HCT116 (cell line): Measurements from ENCODE around the gene CCR7. TPM values are rescaled to one million over a fixed set of nuclear protein-coding genes. Genes with fewer than 3 reads are reported as not detected.

ENCODE experiments used
- ATAC-seq: fragments of 200-7000 bp; cut with Tn5 transposase; 2 replicates; pipeline ENCODE4 v1.9.1; 2020; ENCODE audit warnings: mild to moderate bottlenecking, moderate library complexity
- BruUV-seq: library from RNA; stranded (reverse); fragments of 400-500 nt; replicated peaks from 2 replicates; lab custom pipeline; 2021; lab: Mats Ljungman, UMichigan
- CTCF ChIA-PET: fragments of 300-600 bp; sonication (Branson Sonifier 250); formaldehyde crosslinking; loops from one replicate; lab custom pipeline; 2021; ENCODE audit warnings: antibody characterized with exemption; lab: Charles Lee
- POLR2A ChIA-PET: fragments of 300-600, 350-600 bp; sonication (Branson Sonifier 250); formaldehyde crosslinking; loops from one replicate; lab custom pipeline; 2021; ENCODE audit warnings: antibody characterized with exemption; lab: Charles Lee
- RAD21 ChIA-PET, 2 experiments: fragments of 300-600 bp; sonication (Branson Sonifier 250); formaldehyde crosslinking; loops; one replicate each; lab custom pipeline; 2023; ENCODE audit warnings: low total read pairs in 2 of 2; ENCODE audit not compliant: uncharacterized antibody in 2 of 2, unreplicated experiment in 2 of 2, low non-redundant PET in 1 of 2; lab: Charles Lee
- DNase-seq: peaks from one replicate; pipeline ENCODE4 v3.0.0-alpha.2; 2010; ENCODE audit warnings: low read depth, low spot score
- H2AFZ ChIP-seq: fragments of 200-600 bp; shearing (Covaris generic), sonication (generic); 2 replicates; pipeline ENCODE4 v1.6.1; 2017; ENCODE audit warnings: low read depth, mixed run types, mixed read lengths, antibody characterized with exemption, low read length; ENCODE audit not compliant: poor library complexity, severe bottlenecking
- H3K27ac ChIP-seq: 2 replicates; pipeline ENCODE4 v1.5.1; 2012; ENCODE audit warnings: low read depth, low read length
- H3K27me3 ChIP-seq: fragments of 200-600 bp; sonication (generic); 2 replicates; pipeline ENCODE4 v1.6.1; 2016; ENCODE audit warnings: mixed run types, low read length, mixed read lengths; ENCODE audit not compliant: insufficient read depth
- H3K36me3 ChIP-seq, 2 experiments: fragments of 200-500 bp in 1 of 2; fragments of 200-600 bp in 1 of 2; sonication (Bioruptor generic) in 1 of 2; sonication (generic) in 1 of 2; 2 replicates each; pipeline versions ENCODE4 v1.5.1 to v1.6.1; 2014 to 2016; ENCODE audit warnings: low read length in 2 of 2, inconsistent platforms in 1 of 2, mixed read lengths in 1 of 2, mixed run types in 1 of 2; ENCODE audit not compliant: insufficient read depth in 2 of 2, control insufficient read depth in 1 of 2
- H3K4me1 ChIP-seq, 2 experiments: fragments of 200-600 bp in 1 of 2; sonication (generic) in 1 of 2; 2 replicates each; pipeline versions ENCODE4 v1.5.1 to v1.6.1; 2012 to 2017; ENCODE audit warnings: low read length in 2 of 2, inconsistent platforms in 1 of 2, mild to moderate bottlenecking in 1 of 2, mixed read lengths in 1 of 2, mixed run types in 1 of 2, moderate library complexity in 1 of 2; ENCODE audit not compliant: insufficient read depth in 2 of 2, control insufficient read depth in 1 of 2
- H3K4me2 ChIP-seq: fragments of 200-600 bp; sonication (generic); 2 replicates; pipeline ENCODE4 v1.6.1; 2017; ENCODE audit warnings: mixed run types, low read length, mixed read lengths
- H3K4me3 ChIP-seq, 2 experiments: fragments of 200-600 bp in 1 of 2; sonication (generic) in 1 of 2; replicated peaks in 1 of 2; 2 replicates each; pipeline ENCODE4 v1.5.1; 2011 to 2016; ENCODE audit warnings: low read length in 2 of 2, control low read depth in 1 of 2, low read depth in 1 of 2, mild to moderate bottlenecking in 1 of 2, mixed read lengths in 1 of 2, mixed run types in 1 of 2
- H3K79me2 ChIP-seq: fragments of 200-600 bp; sonication (generic); 2 replicates; pipeline ENCODE4 v1.6.1; 2017; ENCODE audit warnings: mild to moderate bottlenecking, mixed run types, low read length, moderate library complexity, mixed read lengths; ENCODE audit not compliant: insufficient read depth
- H3K9ac ChIP-seq: fragments of 200-600 bp; sonication (generic); 2 replicates; pipeline ENCODE4 v1.6.1; 2016; ENCODE audit warnings: low read length, mixed read lengths
- H3K9me2 ChIP-seq: fragments of 200-600 bp; sonication (generic), shearing (Covaris generic); 2 replicates; pipeline ENCODE4 v1.6.1; 2017; ENCODE audit warnings: mixed run types, mild to moderate bottlenecking, moderate library complexity; ENCODE audit not compliant: insufficient read depth
- H3K9me3 ChIP-seq, 2 experiments: fragments of 200-500 bp in 1 of 2; fragments of 200-600 bp in 1 of 2; sonication (Bioruptor generic) in 1 of 2; sonication (generic) in 1 of 2; 2 replicates each; pipeline ENCODE4 v1.6.1; 2014 to 2017; ENCODE audit warnings: low read length in 2 of 2, mixed read lengths in 2 of 2, inconsistent platforms in 1 of 2, low read depth in 1 of 2, mild to moderate bottlenecking in 1 of 2, mixed run types in 1 of 2, moderate library complexity in 1 of 2; ENCODE audit not compliant: control insufficient read depth in 1 of 2, insufficient read depth in 1 of 2
- H4K20me1 ChIP-seq: fragments of 200-600 bp; sonication (generic), shearing (Covaris generic); 2 replicates; pipeline ENCODE4 v1.6.1; 2017; ENCODE audit warnings: mixed run types, mild to moderate bottlenecking, moderate library complexity; ENCODE audit not compliant: insufficient read depth
- CBX3 ChIP-seq: IDR thresholded peaks from 2 replicates; pipeline ENCODE4 v1.6.1; 2012; ENCODE audit warnings: low read depth
- EZH2phosphoT487 ChIP-seq: fragments of 200-600 bp; IDR thresholded peaks from 2 replicates; pipeline ENCODE4 v1.6.1; 2018; ENCODE audit warnings: antibody characterized with exemption, borderline replicate concordance
- POLR2A ChIP-seq: IDR thresholded peaks from 2 replicates; pipeline ENCODE4 v1.7.0; 2011; ENCODE audit warnings: borderline replicate concordance; ENCODE audit not compliant: insufficient read depth, insufficient read length; ENCODE audit errors: extremely low read depth
- POLR2AphosphoS5 ChIP-seq: IDR thresholded peaks from 2 replicates; pipeline ENCODE4 v1.6.1; 2011; ENCODE audit warnings: mild to moderate bottlenecking, low read depth, low read length, moderate library complexity
- RAD21 ChIP-seq: IDR thresholded peaks from 2 replicates; pipeline ENCODE4 v1.6.1; 2012; ENCODE audit warnings: low read depth, mild to moderate bottlenecking
- ZFX ChIP-seq: fragments of 450-650 bp; IDR thresholded peaks from 2 replicates; pipeline ENCODE4 v1.6.1; 2017
- intact Hi-C: fragments of 100-400 bp; cut with micrococcal nuclease; formaldehyde crosslinking; loops from 2 replicates; pipeline ENCODE4 v1.10.0; 2022
- total RNA-seq: library from RNA; stranded (reverse); gene quantifications from one replicate; pipeline ENCODE4 v1.2.1, GENCODE V29; 2021; ENCODE audit not compliant: unreplicated experiment
- TF ChIP-seq, protein P1 (sequence below), 3 experiments: fragments of 200-600 bp in 1 of 3; sonication (generic) in 1 of 3; IDR thresholded peaks in 2 of 3; conservative IDR thresholded peaks in 1 of 3; 2 replicates each; pipeline ENCODE4 v1.5.1; 2012 to 2017; ENCODE audit warnings: low read depth in 2 of 3, low read length in 2 of 3, antibody characterized with exemption in 1 of 3, borderline replicate concordance in 1 of 3, control low read depth in 1 of 3, mild to moderate bottlenecking in 1 of 3, mixed read lengths in 1 of 3, mixed run types in 1 of 3, moderate library complexity in 1 of 3; ENCODE audit not compliant: insufficient read depth in 1 of 3
- TF ChIP-seq, protein P2 (sequence below): IDR thresholded peaks from 2 replicates; pipeline ENCODE4 v1.6.1; 2012; ENCODE audit warnings: low read depth
- TF ChIP-seq, protein P3 (sequence below): IDR thresholded peaks from 2 replicates; pipeline ENCODE4 v1.6.1; 2011; ENCODE audit warnings: mild to moderate bottlenecking, low read length, moderate library complexity; ENCODE audit not compliant: insufficient replicate concordance; ENCODE audit errors: extremely low read depth

CCR7 gene
- total RNA-seq, 1 experiment from 2014 or later, result 0.69 TPM

DNA sequence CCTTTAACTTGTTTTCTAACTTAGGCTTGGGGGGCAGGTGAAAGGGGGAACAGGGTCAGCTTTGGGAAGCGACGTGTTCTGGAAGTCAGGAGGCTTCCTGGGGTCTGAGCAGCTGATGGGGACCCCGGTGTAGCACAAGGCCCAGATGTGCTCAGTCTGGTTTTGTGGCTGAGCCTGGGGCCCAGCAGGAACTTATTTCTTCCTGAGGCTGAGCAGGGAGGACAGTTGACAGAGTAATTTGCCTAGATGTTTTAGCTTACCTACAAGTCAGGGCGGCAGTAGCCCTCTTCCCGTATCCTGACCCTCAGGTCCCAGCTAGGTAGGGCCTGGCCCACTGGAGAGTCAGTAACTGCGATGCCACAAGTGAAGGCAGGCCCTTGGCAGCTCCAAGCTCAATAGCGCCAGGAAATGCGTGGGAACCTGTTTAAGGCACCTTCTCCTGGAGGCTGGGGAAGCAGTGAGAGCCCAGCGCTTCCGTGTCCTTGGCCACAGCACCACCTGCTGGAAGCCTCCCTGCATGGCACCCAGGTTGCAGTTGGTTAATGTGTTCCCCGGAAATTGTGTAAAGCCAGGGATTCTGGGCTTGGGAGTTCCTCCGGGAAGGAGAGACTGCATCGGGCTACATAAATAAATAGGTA lies 5.2 kb downstream of the CCR7 start:
- ChIA-PET CTCF (interaction anchor here (0.6 to 3.1 kb wide), 32 partner anchors 9 to 260 kb away, joined by 3 to 34 read pairs (median 4); partner anchors contain the start of genes TNS4 and TOP2A), POLR2A (interaction anchor here (1.3 to 1.5 kb wide), 3 partner anchors 25 to 198 kb away, joined by 3 to 6 read pairs (median 5); partner anchors contain the start of gene TOP2A), RAD21 (interaction anchor here (0.6 to 2.6 kb wide), 13 partner anchors 12 to 202 kb away, joined by 3 to 14 read pairs (median 3); no protein-coding TSS in a partner anchor)
- Histone ChIP-seq H3K9me3 (no peaks in the 10 kb centered on the region), H2AFZ (peak overlapping the region; percentile 52), H3K27ac (peak overlapping the region; percentile 11; the same call in 1 of the 2 replicates), H3K4me3 (peak overlapping the region; percentile 21; a peak in 2 of 4 replicates), H3K36me3 (no peaks in the 10 kb centered on the region), H3K4me1 (peaks cover 10 to 16% of the 10 kb centered on the region in 2 experiments), H3K27me3 (no peaks in the 10 kb centered on the region), H3K9ac (peak overlapping the region; percentile 21; the same call in 1 of the 2 replicates), H3K79me2 (no peaks in the 10 kb centered on the region), H4K20me1 (no peaks in the 10 kb centered on the region), H3K9me2 (no peaks in the 10 kb centered on the region), H3K4me2 (peak overlapping the region; percentile 63)
- ATAC-seq (peak; percentile 96), DNase-seq (peak; percentile 79)
- BruUV-seq, result no TSS peak
- TF ChIP-seq ZFX (no peak), RAD21 (peak; percentile 99), POLR2AphosphoS5 (0 out of 2 replicates have a peak, but pooled peaks have one; percentile 25)
- TF ChIP-seq, protein P1, sequence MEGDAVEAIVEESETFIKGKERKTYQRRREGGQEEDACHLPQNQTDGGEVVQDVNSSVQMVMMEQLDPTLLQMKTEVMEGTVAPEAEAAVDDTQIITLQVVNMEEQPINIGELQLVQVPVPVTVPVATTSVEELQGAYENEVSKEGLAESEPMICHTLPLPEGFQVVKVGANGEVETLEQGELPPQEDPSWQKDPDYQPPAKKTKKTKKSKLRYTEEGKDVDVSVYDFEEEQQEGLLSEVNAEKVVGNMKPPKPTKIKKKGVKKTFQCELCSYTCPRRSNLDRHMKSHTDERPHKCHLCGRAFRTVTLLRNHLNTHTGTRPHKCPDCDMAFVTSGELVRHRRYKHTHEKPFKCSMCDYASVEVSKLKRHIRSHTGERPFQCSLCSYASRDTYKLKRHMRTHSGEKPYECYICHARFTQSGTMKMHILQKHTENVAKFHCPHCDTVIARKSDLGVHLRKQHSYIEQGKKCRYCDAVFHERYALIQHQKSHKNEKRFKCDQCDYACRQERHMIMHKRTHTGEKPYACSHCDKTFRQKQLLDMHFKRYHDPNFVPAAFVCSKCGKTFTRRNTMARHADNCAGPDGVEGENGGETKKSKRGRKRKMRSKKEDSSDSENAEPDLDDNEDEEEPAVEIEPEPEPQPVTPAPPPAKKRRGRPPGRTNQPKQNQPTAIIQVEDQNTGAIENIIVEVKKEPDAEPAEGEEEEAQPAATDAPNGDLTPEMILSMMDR (IDR thresholded peaks at IDR 0.05 in 2 of 3, conservative IDR thresholded peaks at IDR 0.05 in 1 of 3; ENCODE audit: borderline replicate concordance in 1 of 3, insufficient read depth in 1 of 3, low read depth in 2 of 3, low read length in 2 of 3), result peak; percentile 97 to 99 (median 97)
- intact Hi-C loops, result loop anchor here (1.0 kb wide), 3 partner anchors 119 to 202 kb away; no protein-coding TSS in a partner anchor

DNA sequence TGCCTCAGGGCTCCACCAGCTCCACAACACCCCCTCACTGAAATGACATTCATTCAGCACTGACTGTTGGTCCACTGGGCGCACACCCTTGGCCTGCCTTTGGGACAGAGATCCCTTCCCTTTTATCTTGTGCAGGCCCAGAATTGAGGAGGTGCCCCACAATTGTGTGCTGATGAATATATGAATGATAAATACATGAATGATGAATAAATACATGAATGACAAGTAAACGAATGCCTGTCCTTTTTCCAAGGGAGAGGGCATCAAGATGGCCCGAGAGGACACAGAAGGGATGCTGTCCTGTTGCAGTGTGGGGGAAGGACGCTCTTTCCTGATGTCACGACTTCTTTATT lies 5.7 kb downstream of the CCR7 start:
- H4K20me1 ChIP-seq, result no peaks in the 10 kb centered on the region
- no peaks in the 10 kb centered on the region for H3K9me3 ChIP-seq
- no peak overlapping the region; the same call in 1 of the 2 replicates for H3K27ac ChIP-seq
- H3K9ac ChIP-seq, result no peak overlapping the region
- no peak for DNase-seq
- no peaks in the 10 kb centered on the region for H3K36me3 ChIP-seq
- peak overlapping the region; percentile 63 for H3K4me2 ChIP-seq
- ChIA-PET POLR2A (interaction anchor here (1.3 to 1.5 kb wide), 3 partner anchors 24 to 197 kb away, joined by 3 to 6 read pairs (median 5); partner anchors contain the start of gene TOP2A), CTCF (interaction anchor here (0.6 to 3.1 kb wide), 32 partner anchors 8 to 260 kb away, joined by 3 to 34 read pairs (median 4); partner anchors contain the start of genes TNS4 and TOP2A), RAD21 (interaction anchor here (0.6 to 2.6 kb wide), 12 partner anchors 12 to 201 kb away, joined by 3 to 14 read pairs (median 4); no protein-coding TSS in a partner anchor)
- H3K79me2 ChIP-seq, result no peaks in the 10 kb centered on the region
- no peak overlapping the region for H3K4me3 ChIP-seq
- H3K4me1 ChIP-seq, result peaks cover 10 to 16% of the 10 kb centered on the region in 2 experiments
- no peaks in the 10 kb centered on the region for H3K27me3 ChIP-seq
- ATAC-seq, result no peak
- no peaks in the 10 kb centered on the region for H3K9me2 ChIP-seq
- intact Hi-C loops, result no loop called here
- BruUV-seq, result no TSS peak
- no peak overlapping the region for H2AFZ ChIP-seq
- TF ChIP-seq, protein P2, sequence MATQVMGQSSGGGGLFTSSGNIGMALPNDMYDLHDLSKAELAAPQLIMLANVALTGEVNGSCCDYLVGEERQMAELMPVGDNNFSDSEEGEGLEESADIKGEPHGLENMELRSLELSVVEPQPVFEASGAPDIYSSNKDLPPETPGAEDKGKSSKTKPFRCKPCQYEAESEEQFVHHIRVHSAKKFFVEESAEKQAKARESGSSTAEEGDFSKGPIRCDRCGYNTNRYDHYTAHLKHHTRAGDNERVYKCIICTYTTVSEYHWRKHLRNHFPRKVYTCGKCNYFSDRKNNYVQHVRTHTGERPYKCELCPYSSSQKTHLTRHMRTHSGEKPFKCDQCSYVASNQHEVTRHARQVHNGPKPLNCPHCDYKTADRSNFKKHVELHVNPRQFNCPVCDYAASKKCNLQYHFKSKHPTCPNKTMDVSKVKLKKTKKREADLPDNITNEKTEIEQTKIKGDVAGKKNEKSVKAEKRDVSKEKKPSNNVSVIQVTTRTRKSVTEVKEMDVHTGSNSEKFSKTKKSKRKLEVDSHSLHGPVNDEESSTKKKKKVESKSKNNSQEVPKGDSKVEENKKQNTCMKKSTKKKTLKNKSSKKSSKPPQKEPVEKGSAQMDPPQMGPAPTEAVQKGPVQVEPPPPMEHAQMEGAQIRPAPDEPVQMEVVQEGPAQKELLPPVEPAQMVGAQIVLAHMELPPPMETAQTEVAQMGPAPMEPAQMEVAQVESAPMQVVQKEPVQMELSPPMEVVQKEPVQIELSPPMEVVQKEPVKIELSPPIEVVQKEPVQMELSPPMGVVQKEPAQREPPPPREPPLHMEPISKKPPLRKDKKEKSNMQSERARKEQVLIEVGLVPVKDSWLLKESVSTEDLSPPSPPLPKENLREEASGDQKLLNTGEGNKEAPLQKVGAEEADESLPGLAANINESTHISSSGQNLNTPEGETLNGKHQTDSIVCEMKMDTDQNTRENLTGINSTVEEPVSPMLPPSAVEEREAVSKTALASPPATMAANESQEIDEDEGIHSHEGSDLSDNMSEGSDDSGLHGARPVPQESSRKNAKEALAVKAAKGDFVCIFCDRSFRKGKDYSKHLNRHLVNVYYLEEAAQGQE, result no peak
- no peak for TF ChIP-seq RAD21
- TF ChIP-seq, protein P3, sequence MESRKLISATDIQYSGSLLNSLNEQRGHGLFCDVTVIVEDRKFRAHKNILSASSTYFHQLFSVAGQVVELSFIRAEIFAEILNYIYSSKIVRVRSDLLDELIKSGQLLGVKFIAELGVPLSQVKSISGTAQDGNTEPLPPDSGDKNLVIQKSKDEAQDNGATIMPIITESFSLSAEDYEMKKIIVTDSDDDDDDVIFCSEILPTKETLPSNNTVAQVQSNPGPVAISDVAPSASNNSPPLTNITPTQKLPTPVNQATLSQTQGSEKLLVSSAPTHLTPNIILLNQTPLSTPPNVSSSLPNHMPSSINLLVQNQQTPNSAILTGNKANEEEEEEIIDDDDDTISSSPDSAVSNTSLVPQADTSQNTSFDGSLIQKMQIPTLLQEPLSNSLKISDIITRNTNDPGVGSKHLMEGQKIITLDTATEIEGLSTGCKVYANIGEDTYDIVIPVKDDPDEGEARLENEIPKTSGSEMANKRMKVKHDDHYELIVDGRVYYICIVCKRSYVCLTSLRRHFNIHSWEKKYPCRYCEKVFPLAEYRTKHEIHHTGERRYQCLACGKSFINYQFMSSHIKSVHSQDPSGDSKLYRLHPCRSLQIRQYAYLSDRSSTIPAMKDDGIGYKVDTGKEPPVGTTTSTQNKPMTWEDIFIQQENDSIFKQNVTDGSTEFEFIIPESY, result no peak
- no peak for TF ChIP-seq POLR2A
- no peak for TF ChIP-seq CBX3
- no peak for TF ChIP-seq EZH2phosphoT487
